Measurements from ENCODE around the gene FBXO4.
"Not testable (repeated sequence)": the region's sequence is repeated elsewhere in the genome, so short reads cannot be mapped to it uniquely, and the experiment has no call there.

Gene FBXO4

GRCh38 chr5:41973887-41974286, 48.8 kb downstream of the FBXO4 start:
- H3K4me3 ChIP-seq (ENCODE audit: low read length), result no peak overlapping the region
- DNase-seq (ENCODE audit: low read depth), result no peak
- no peak for TF ChIP-seq CTCF (IDR thresholded peaks at IDR 0.05; ENCODE audit: insufficient read depth, low read depth, low read length, missing control alignments)

- no peak for DNase-seq (ENCODE audit: low read depth)
- no peak overlapping the region for H3K4me3 ChIP-seq (ENCODE audit: low read length)
- TF ChIP-seq CTCF (IDR thresholded peaks at IDR 0.05; ENCODE audit: insufficient read depth, low read depth, low read length, missing control alignments), result no peak
These were observed 53.6 kb downstream of the FBXO4 start for GRCh38 chr5:41978676-41979075.

GRCh38 chr5:41980396-41980795, 55.3 kb downstream of the FBXO4 start:
- no peak overlapping the region for H3K4me3 ChIP-seq (ENCODE audit: low read length)
- DNase-seq (ENCODE audit: low read depth), result no peak
- TF ChIP-seq CTCF (IDR thresholded peaks at IDR 0.05; ENCODE audit: insufficient read depth, low read depth, low read length, missing control alignments), result no peak

- no peak overlapping the region for H3K4me3 ChIP-seq (ENCODE audit: low read length)
- DNase-seq (ENCODE audit: low read depth), result no peak
- no peak for TF ChIP-seq CTCF (IDR thresholded peaks at IDR 0.05; ENCODE audit: insufficient read depth, low read depth, low read length, missing control alignments)
These were observed 55.8 kb downstream of the FBXO4 start for GRCh38 chr5:41980870-41981269.

- H3K4me3 ChIP-seq (ENCODE audit: low read length); DNase-seq (ENCODE audit: low read depth): not testable (repeated sequence)
These were observed 57.8 kb downstream of the FBXO4 start for GRCh38 chr5:41982858-41983257.

GRCh38 chr5:41983284-41983683, 58.2 kb downstream of the FBXO4 start:
- no peak for TF ChIP-seq CTCF (IDR thresholded peaks at IDR 0.05; ENCODE audit: insufficient read depth, low read depth, low read length, missing control alignments)
- H3K4me3 ChIP-seq (ENCODE audit: low read length), result no peak overlapping the region
- no peak for DNase-seq (ENCODE audit: low read depth)

- no peak for TF ChIP-seq CTCF (IDR thresholded peaks at IDR 0.05; ENCODE audit: insufficient read depth, low read depth, low read length, missing control alignments)
- DNase-seq (ENCODE audit: low read depth), result no peak
- H3K4me3 ChIP-seq (ENCODE audit: low read length), result no peak overlapping the region
These were observed 61.0 kb downstream of the FBXO4 start for GRCh38 chr5:41985945-41986695.
